ENCODE results near the gene RFX2.

Gene RFX2

GRCh38 chr19:6084821-6085220 lies 25.5 kb downstream of the RFX2 start:
- H3K36me3 ChIP-seq (ENCODE audit: control insufficient read depth, insufficient read depth, low read length) = no peaks in the 10 kb centered on the region
- no peaks in the 10 kb centered on the region for H3K27me3 ChIP-seq (replicated peaks; ENCODE audit: control insufficient read depth, insufficient read depth, low read length)
- no peak overlapping the region for H3K4me3 ChIP-seq (replicated peaks; ENCODE audit: low read depth, low read length)
- DNase-seq (ENCODE audit: extremely low read depth, insufficient read length) = no peak
- no peak for TF ChIP-seq CTCF (IDR thresholded peaks at IDR 0.05; ENCODE audit: insufficient read depth, low read length, poor library complexity, severe bottlenecking)

- Histone ChIP-seq H3K27me3 (replicated peaks; ENCODE audit: control insufficient read depth, insufficient read depth, low read length) (no peaks in the 10 kb centered on the region; the same call in 1 of the 2 replicates), H3K36me3 (ENCODE audit: control insufficient read depth, insufficient read depth, low read length) (no peaks in the 10 kb centered on the region), H3K4me3 (replicated peaks; ENCODE audit: low read depth, low read length) (no peak overlapping the region)
- no peak for TF ChIP-seq CTCF (IDR thresholded peaks at IDR 0.05; ENCODE audit: insufficient read depth, low read length, poor library complexity, severe bottlenecking)
- no peak for DNase-seq (ENCODE audit: extremely low read depth, insufficient read length)
Observed at GRCh38 chr19:6079107-6079506, 31.2 kb downstream of the RFX2 start.

GRCh38 chr19:6078068-6078467 lies 32.2 kb downstream of the RFX2 start:
- TF ChIP-seq CTCF (IDR thresholded peaks at IDR 0.05; ENCODE audit: insufficient read depth, low read length, poor library complexity, severe bottlenecking) = no peak
- Histone ChIP-seq H3K4me3 (replicated peaks; ENCODE audit: low read depth, low read length) (no peak overlapping the region), H3K36me3 (ENCODE audit: control insufficient read depth, insufficient read depth, low read length) (no peaks in the 10 kb centered on the region), H3K27me3 (replicated peaks; ENCODE audit: control insufficient read depth, insufficient read depth, low read length) (no peaks in the 10 kb centered on the region; the same call in 1 of the 2 replicates)
- DNase-seq (ENCODE audit: extremely low read depth, insufficient read length) = no peak

- no peak for DNase-seq (ENCODE audit: extremely low read depth, insufficient read length)
- H3K36me3 ChIP-seq (ENCODE audit: control insufficient read depth, insufficient read depth, low read length) = no peaks in the 10 kb centered on the region
- no peak overlapping the region for H3K4me3 ChIP-seq (replicated peaks; ENCODE audit: low read depth, low read length)
- TF ChIP-seq CTCF (IDR thresholded peaks at IDR 0.05; ENCODE audit: insufficient read depth, low read length, poor library complexity, severe bottlenecking) = no peak
- no peaks in the 10 kb centered on the region; the same call in 1 of the 2 replicates for H3K27me3 ChIP-seq (replicated peaks; ENCODE audit: control insufficient read depth, insufficient read depth, low read length)
Observed at GRCh38 chr19:6076675-6077463, 33.4 kb downstream of the RFX2 start.

- DNase-seq (ENCODE audit: extremely low read depth, insufficient read length) = no peak
- Histone ChIP-seq H3K36me3 (ENCODE audit: control insufficient read depth, insufficient read depth, low read length) (no peaks in the 10 kb centered on the region), H3K27me3 (replicated peaks; ENCODE audit: control insufficient read depth, insufficient read depth, low read length) (no peaks in the 10 kb centered on the region; the same call in 1 of the 2 replicates), H3K4me3 (replicated peaks; ENCODE audit: low read depth, low read length) (no peak overlapping the region)
- TF ChIP-seq CTCF (IDR thresholded peaks at IDR 0.05; ENCODE audit: insufficient read depth, low read length, poor library complexity, severe bottlenecking) = no peak
Observed at GRCh38 chr19:6076291-6076665, 34.0 kb downstream of the RFX2 start.
